GM23338 (cell line): Measurements from ENCODE around the gene CACNB2. TPM values are rescaled to one million over a fixed set of nuclear protein-coding genes. Genes with fewer than 3 reads are reported as not detected.

Experiments
- ATAC-seq: fragments of 200-7000 bp; cut with Tn5 transposase; 3 replicates; pipeline ENCODE4 v1.9.1; 2020
- DNase-seq: peaks from one replicate; pipeline ENCODE4 v3.0.0-alpha.2; 2015; ENCODE audit warnings: low spot score
- H2AFZ ChIP-seq: fragments of 200-600 bp; sonication (generic); 2 replicates; pipeline ENCODE4 v1.8.0; 2016; ENCODE audit warnings: antibody characterized with exemption, mild to moderate bottlenecking, moderate library complexity
- H3F3A ChIP-seq: fragments of 200-600 bp; sonication (generic); replicated peaks from 2 replicates; pipeline ENCODE4 v1.8.0; 2017; ENCODE audit warnings: antibody characterized with exemption, mixed run types, low read depth
- H3K27ac ChIP-seq: fragments of 200-600 bp; sonication (generic); 2 replicates; pipeline ENCODE4 v1.6.1; 2016; ENCODE audit warnings: low read depth
- H3K27me3 ChIP-seq: fragments of 200-600 bp; sonication (generic); 2 replicates; pipeline ENCODE4 v1.8.0; 2016; ENCODE audit warnings: mild to moderate bottlenecking, mixed run types, moderate library complexity; ENCODE audit not compliant: insufficient read depth
- H3K36me3 ChIP-seq: fragments of 200-600 bp; sonication (generic); 2 replicates; pipeline ENCODE4 v1.8.0; 2016; ENCODE audit warnings: mild to moderate bottlenecking; ENCODE audit not compliant: insufficient read depth
- H3K4me1 ChIP-seq: fragments of 200-600 bp; sonication (generic); 2 replicates; pipeline ENCODE4 v1.8.0; 2016; ENCODE audit warnings: mild to moderate bottlenecking, moderate library complexity; ENCODE audit not compliant: insufficient read depth
- H3K4me2 ChIP-seq: fragments of 200-600 bp; sonication (generic); 2 replicates; pipeline ENCODE4 v1.7.1; 2017; ENCODE audit warnings: mixed run types
- H3K4me3 ChIP-seq: fragments of 200-600 bp; sonication (generic); 2 replicates; pipeline ENCODE4 v1.6.1; 2016; ENCODE audit warnings: mixed run types
- H3K79me2 ChIP-seq: fragments of 200-600 bp; sonication (generic); replicated peaks from 2 replicates; pipeline ENCODE4 v1.8.0; 2017; ENCODE audit warnings: mild to moderate bottlenecking; ENCODE audit not compliant: insufficient read depth
- H3K9me2 ChIP-seq: fragments of 200-600 bp; sonication (generic); 2 replicates; pipeline ENCODE4 v1.8.0; 2017; ENCODE audit not compliant: insufficient read depth
- H4K20me1 ChIP-seq: fragments of 200-600 bp; sonication (generic); replicated peaks from 2 replicates; pipeline ENCODE4 v1.8.0; 2017; ENCODE audit warnings: mild to moderate bottlenecking; ENCODE audit not compliant: insufficient read depth
- H3K27ac Mint-ChIP-seq: 2 replicates; pipeline ENCODE4 v1.8.0; 2020; ENCODE audit warnings: inconsistent platforms, mild to moderate bottlenecking, moderate library complexity, mixed read lengths
- H3K27me3 Mint-ChIP-seq: 3 replicates; pipeline ENCODE4 v1.8.0; 2022; ENCODE audit warnings: low read depth, mild to moderate bottlenecking, moderate library complexity, mixed read lengths, inconsistent platforms; ENCODE audit not compliant: insufficient read depth, poor library complexity
- H3K36me3 Mint-ChIP-seq: 3 replicates; pipeline ENCODE4 v1.8.0; 2021; ENCODE audit warnings: low read depth, mild to moderate bottlenecking, inconsistent platforms, moderate library complexity, mixed read lengths
- H3K4me1 Mint-ChIP-seq: 3 replicates; pipeline ENCODE4 v1.8.0; 2020; ENCODE audit warnings: mild to moderate bottlenecking, inconsistent platforms, mixed read lengths
- H3K4me3 Mint-ChIP-seq: 3 replicates; pipeline ENCODE4 v1.8.0; 2021; ENCODE audit warnings: moderate library complexity, mild to moderate bottlenecking, inconsistent platforms, mixed read lengths
- H3K9me3 Mint-ChIP-seq: 3 replicates; pipeline ENCODE4 v1.8.0; 2020; ENCODE audit warnings: moderate library complexity, mild to moderate bottlenecking, inconsistent platforms, mixed read lengths
- CREB1 ChIP-seq: fragments of 250-450 bp; sonication (Bioruptor Pico); IDR thresholded peaks from 2 replicates; pipeline ENCODE4 v1.5.0; 2020; ENCODE audit warnings: low read depth, mild to moderate bottlenecking, moderate library complexity
- CTCF ChIP-seq, 2 experiments: fragments of 200-600 bp in 1 of 2; sonication (generic) in 1 of 2; conservative IDR thresholded peaks; 2 replicates each; pipeline versions ENCODE4 v1.5.1 to v1.6.1; 2016 to 2017; ENCODE audit warnings: antibody characterized with exemption in 2 of 2, low read depth in 2 of 2, mild to moderate bottlenecking in 2 of 2, moderate library complexity in 1 of 2
- EZH2 ChIP-seq: fragments of 200-600 bp; sonication (generic); IDR thresholded peaks from one replicate; pipeline ENCODE4 v1.8.0; 2017; ENCODE audit warnings: antibody characterized with exemption, mild to moderate bottlenecking, low read depth; ENCODE audit not compliant: unreplicated experiment
- EZH2phosphoT487 ChIP-seq: fragments of 200-600 bp; sonication (generic); IDR thresholded peaks from one replicate; pipeline ENCODE4 v1.8.1; 2018; ENCODE audit warnings: antibody characterized with exemption; ENCODE audit not compliant: unreplicated experiment
- JUNB ChIP-seq: IDR thresholded peaks from one replicate; pipeline ENCODE4 v1.6.1; 2016; ENCODE audit warnings: antibody characterized with exemption; ENCODE audit not compliant: unreplicated experiment
- STAT1 ChIP-seq: IDR thresholded peaks from one replicate; pipeline ENCODE4 v1.6.1; 2016; ENCODE audit warnings: antibody characterized with exemption; ENCODE audit not compliant: unreplicated experiment
- ZNF114 ChIP-seq: fragments of 250-450 bp; sonication (Bioruptor Pico); IDR thresholded peaks from 2 replicates; pipeline ENCODE4 v1.5.0; 2020; ENCODE audit warnings: mild to moderate bottlenecking, moderate library complexity
- ZNF331 ChIP-seq: fragments of 250-450 bp; sonication (Bioruptor Pico); IDR thresholded peaks from 2 replicates; pipeline ENCODE4 v1.5.0; 2020; ENCODE audit warnings: low read depth, mild to moderate bottlenecking, moderate library complexity
- ZNF462 ChIP-seq: fragments of 250-450 bp; sonication (Bioruptor Pico); IDR thresholded peaks from 2 replicates; pipeline ENCODE4 v1.5.0; 2020; ENCODE audit warnings: mild to moderate bottlenecking, moderate library complexity
- polyA plus RNA-seq: library from polyadenylated mRNA; unstranded; fragments of >200 nt; fragmentation: Nextera tagmentation; extraction: Ambion mirVana; gene quantifications from 2 replicates; pipeline ENCODE4 v1.2.1, GENCODE V29; 2016
- total RNA-seq: library from RNA; depleted of rRNA; stranded (reverse); fragments of >200 nt; shearing (Covaris generic); gene quantifications from 2 replicates; pipeline ENCODE4 v1.2.3, GENCODE V29; 2014
- TF ChIP-seq, protein P1 (sequence below): IDR thresholded peaks from one replicate; pipeline ENCODE4 v1.6.1; 2018; ENCODE audit warnings: antibody characterized with exemption; ENCODE audit not compliant: unreplicated experiment

CACNB2 gene
- total and polyA plus RNA-seq, 2 experiments from 2014 or later: 5.0 to 5.9 TPM

DNA sequence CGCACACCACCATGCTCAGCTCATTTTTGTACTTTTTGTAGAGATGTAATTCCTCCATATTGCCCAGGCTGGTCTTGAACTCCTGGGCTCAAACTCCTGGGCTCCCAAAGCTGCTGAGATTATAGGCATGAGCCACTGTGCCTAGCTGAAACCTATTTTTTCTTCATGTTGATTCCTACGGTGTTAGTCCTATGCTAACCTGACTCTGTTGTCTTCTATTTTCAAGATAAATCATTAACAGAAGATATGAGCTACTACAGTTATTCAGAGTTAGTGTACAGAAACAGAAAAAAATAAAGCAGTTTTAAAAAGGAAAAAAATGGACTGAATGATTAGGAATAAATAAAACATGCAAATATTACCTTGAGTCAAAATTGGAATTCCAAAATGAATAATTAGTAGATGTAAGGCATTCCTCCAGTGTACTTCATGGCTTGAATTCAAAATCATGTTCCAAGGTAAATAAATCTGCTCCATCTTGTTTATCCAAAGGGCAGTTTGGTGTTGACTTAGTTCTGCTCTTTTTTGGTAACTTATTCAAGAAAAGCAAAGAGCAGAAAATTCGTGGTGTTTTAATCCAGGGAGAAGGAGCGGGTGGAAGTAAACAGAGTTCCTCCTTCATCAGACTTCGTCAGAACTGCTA, 185.8 kb downstream of the CACNB2 start:
- H3K9me3 Mint-ChIP-seq: no peaks in the 10 kb centered on the region
- no peaks in the 10 kb centered on the region for H3K4me1 ChIP-seq
- H3K4me2 ChIP-seq: no peak overlapping the region
- no peaks in the 10 kb centered on the region for H3F3A ChIP-seq
- no peaks in the 10 kb centered on the region for H3K27me3 ChIP-seq
- no peak overlapping the region for H3K4me3 Mint-ChIP-seq
- H3K4me3 ChIP-seq: no peak overlapping the region
- H3K79me2 ChIP-seq: no peaks in the 10 kb centered on the region
- no peak overlapping the region for H3K27ac Mint-ChIP-seq
- TF ChIP-seq CTCF (conservative IDR thresholded peaks at IDR 0.05; ENCODE audit: low read depth in 2 of 2) (no peak), STAT1 (no peak), EZH2 (no peak), ZNF331 (no peak), JUNB (no peak), ZNF114 (CRISPR knock-in tag) (no peak), EZH2phosphoT487 (no peak), CREB1 (CRISPR knock-in tag) (no peak)
- TF ChIP-seq, protein P1, sequence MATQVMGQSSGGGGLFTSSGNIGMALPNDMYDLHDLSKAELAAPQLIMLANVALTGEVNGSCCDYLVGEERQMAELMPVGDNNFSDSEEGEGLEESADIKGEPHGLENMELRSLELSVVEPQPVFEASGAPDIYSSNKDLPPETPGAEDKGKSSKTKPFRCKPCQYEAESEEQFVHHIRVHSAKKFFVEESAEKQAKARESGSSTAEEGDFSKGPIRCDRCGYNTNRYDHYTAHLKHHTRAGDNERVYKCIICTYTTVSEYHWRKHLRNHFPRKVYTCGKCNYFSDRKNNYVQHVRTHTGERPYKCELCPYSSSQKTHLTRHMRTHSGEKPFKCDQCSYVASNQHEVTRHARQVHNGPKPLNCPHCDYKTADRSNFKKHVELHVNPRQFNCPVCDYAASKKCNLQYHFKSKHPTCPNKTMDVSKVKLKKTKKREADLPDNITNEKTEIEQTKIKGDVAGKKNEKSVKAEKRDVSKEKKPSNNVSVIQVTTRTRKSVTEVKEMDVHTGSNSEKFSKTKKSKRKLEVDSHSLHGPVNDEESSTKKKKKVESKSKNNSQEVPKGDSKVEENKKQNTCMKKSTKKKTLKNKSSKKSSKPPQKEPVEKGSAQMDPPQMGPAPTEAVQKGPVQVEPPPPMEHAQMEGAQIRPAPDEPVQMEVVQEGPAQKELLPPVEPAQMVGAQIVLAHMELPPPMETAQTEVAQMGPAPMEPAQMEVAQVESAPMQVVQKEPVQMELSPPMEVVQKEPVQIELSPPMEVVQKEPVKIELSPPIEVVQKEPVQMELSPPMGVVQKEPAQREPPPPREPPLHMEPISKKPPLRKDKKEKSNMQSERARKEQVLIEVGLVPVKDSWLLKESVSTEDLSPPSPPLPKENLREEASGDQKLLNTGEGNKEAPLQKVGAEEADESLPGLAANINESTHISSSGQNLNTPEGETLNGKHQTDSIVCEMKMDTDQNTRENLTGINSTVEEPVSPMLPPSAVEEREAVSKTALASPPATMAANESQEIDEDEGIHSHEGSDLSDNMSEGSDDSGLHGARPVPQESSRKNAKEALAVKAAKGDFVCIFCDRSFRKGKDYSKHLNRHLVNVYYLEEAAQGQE: no peak
- ATAC-seq (no peak), DNase-seq (no peak)
- no peaks in the 10 kb centered on the region for H3K27me3 Mint-ChIP-seq
- H3K36me3 ChIP-seq: no peaks in the 10 kb centered on the region
- no peaks in the 10 kb centered on the region for H3K4me1 Mint-ChIP-seq
- no peak overlapping the region for H2AFZ ChIP-seq
- H3K27ac ChIP-seq: no peak overlapping the region
- H3K36me3 Mint-ChIP-seq: no peaks in the 10 kb centered on the region
- no peaks in the 10 kb centered on the region for H4K20me1 ChIP-seq
- H3K9me2 ChIP-seq: no peaks in the 10 kb centered on the region; the same call in 1 of the 2 replicates

- no peaks in the 10 kb centered on the region for H3K27me3 Mint-ChIP-seq
- Histone ChIP-seq H4K20me1 (no peaks in the 10 kb centered on the region), H3K9me2 (no peaks in the 10 kb centered on the region; the same call in 1 of the 2 replicates), H2AFZ (no peak overlapping the region), H3K4me3 (no peak overlapping the region), H3F3A (no peaks in the 10 kb centered on the region), H3K36me3 (no peaks in the 10 kb centered on the region), H3K27me3 (no peaks in the 10 kb centered on the region), H3K27ac (no peak overlapping the region), H3K79me2 (no peaks in the 10 kb centered on the region), H3K4me2 (no peak overlapping the region), H3K4me1 (no peaks in the 10 kb centered on the region)
- DNase-seq (no peak), ATAC-seq (no peak)
- no peak overlapping the region for H3K27ac Mint-ChIP-seq
- H3K4me3 Mint-ChIP-seq: no peak overlapping the region
- no peaks in the 10 kb centered on the region for H3K9me3 Mint-ChIP-seq
- 0 out of 3 replicates have a peak, but pooled peaks cover 3% of the 10 kb centered on the region for H3K4me1 Mint-ChIP-seq
- no peaks in the 10 kb centered on the region for H3K36me3 Mint-ChIP-seq
- no peak for TF ChIP-seq ZNF462 (CRISPR knock-in tag)
Observed at GRCh38 chr10:18328941-18329340, 188.7 kb downstream of the CACNB2 start.
